Right lung (tissue), 5 donors: Measurements from ENCODE around the gene LATS2. TPM values are rescaled to one million over a fixed set of nuclear protein-coding genes. Genes with fewer than 3 reads are reported as not detected.
A peak's percentile ranks its signal among the peaks of the same experiment; 100 is the strongest.
"Not testable (repeated sequence)": the region's sequence is repeated elsewhere in the genome, so short reads cannot be mapped to it uniquely, and the experiment has no call there.

Experiments
- DNase-seq, 2 donors: peaks; one replicate each; pipeline ENCODE4 v3.0.0-alpha.2; 2013
- polyA plus RNA-seq, 5 donors: library from polyadenylated mRNA; unstranded; fragments of 120-200 nt; gene quantifications; one replicate each; pipeline versions ENCODE4 v1.2.1 to v1.2.3, GENCODE V29; 2013; ENCODE audit warnings: inconsistent platforms in 1 of 5, low replicate concordance in 1 of 5; ENCODE audit not compliant: insufficient read length in 5 of 5, insufficient read depth in 1 of 5

LATS2 gene
- polyA plus RNA-seq, 5 donors, result 12.1 to 17.6 (median 15.0) TPM

DNA sequence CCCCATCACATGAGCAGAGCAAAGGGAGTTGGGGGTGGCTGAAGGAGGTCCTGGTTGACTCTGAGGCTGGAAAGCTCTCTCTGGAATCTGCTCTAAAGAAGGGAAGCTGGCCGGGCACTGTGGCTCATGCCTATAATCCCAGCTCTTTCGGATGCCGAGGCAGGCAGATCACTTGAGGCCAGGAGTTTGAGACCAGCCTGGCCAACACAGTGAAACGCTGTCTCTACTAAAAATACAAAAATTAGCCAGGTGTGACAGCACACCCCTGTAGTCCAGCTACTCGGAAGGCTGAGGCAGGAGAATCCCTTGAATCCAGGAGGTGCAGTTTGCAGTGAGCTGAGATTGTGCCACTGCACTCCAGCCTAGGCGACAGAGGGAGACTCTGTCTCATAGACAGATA lies 11.7 kb downstream of the LATS2 start:
- DNase-seq, result not testable (repeated sequence)

DNA sequence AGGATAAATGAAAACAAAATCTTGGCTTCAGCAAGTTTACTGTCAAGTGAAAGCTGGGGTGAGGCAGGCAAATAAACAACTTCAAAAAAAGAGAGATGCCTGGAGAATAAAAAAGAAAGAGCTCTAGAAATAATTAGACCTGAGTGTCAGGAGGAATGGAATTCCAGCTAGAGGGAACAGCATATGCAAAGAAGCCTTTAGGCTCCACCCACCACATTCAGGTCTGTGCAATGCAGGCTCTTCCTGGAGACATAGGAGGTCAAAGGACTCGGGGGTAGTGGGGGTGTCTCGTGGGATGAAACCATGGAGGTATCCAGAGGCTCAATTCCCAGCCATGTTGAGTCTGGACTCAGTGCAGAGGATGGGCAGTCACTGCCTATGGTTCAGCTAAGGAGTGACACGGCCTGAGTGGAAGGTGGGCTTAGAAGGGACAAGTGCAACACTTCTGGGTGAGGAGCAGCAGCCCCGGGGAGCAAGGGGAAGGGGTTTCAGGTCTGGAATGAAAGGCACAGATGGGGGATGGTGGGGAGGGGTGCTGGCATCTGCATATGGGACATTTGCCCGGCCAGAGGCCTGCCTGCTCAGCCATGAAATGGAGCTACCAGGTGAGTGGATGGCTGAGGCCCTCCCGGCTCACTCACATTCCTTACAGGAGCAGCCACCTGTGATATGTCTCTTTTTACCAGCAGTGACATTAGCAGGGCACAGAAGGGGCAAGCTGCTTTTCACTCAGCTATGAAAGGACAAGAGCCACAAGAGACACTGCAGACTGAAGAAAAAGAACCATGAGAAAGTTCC lies 12.3 kb downstream of the LATS2 start:
- DNase-seq, result no peak

DNA sequence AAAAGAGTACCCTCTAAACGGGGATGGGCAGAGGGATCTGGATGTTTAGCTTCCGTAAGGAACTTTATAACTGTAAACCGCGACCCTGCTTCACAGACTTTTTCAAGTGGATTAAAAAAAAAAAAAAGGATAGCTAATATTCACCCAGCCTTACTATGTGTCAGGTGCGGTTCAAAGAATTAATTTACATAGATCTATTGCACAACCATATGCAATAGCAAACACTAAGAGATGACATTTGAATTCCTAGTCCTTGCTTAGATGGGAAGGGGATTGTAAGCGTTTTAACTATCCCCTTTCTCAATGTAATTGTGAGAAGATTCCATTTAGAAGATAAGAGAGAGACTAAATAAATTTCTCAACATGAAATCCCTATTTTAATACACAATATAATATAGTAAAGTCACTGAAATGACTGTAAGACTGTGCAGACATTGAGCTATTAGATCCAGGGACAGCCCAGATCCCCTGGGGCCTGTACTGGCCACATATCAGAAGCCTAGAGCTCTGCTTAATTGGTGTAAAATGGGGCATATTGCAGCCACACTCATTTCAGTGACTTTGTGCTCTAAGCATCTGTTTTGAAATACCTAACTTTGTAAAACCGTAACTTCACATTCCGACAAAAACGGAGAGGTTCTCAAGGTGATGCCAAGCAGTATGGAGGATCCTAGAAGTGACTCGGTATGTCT lies 13.6 kb downstream of the LATS2 start:
- DNase-seq, result no peak

DNA sequence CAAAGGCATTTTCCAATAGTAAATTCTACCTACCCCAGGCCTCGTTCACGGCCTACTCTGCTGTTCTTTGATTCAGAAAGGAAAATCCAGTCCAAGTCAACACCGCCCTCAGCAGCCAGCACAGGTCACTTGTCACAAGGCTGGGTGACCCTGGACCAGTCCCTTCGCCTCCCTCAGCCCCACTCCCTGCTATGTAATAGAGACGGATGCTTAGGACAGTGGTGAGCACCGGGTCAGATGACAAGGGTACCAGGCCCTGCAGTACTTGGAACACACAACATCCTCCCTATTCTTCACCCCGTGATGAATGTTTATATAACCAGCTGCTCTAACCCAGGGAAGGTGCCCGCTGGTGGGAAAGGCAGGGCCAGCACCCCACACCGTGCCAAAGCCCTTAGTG lies 14.3 kb downstream of the LATS2 start:
- DNase-seq, result no peak

DNA sequence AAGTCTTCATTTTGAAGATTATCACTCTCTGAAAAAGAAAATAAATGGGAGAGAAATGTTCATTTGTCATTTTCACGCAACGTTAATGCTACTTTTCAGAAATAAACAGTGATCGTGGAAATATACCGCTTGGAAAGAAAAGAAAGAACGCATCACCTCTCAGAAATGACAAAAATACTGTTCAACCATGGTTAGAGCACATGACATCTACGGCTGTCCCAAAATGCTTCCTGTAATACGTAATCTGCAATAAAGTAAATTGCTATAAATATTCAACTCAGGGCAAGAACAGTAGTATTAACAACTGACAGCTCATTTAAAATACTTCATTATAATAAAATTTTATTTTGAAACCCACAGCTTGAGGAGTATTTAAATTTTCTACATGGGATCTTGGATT lies 15.2 kb downstream of the LATS2 start:
- DNase-seq, result no peak

DNA sequence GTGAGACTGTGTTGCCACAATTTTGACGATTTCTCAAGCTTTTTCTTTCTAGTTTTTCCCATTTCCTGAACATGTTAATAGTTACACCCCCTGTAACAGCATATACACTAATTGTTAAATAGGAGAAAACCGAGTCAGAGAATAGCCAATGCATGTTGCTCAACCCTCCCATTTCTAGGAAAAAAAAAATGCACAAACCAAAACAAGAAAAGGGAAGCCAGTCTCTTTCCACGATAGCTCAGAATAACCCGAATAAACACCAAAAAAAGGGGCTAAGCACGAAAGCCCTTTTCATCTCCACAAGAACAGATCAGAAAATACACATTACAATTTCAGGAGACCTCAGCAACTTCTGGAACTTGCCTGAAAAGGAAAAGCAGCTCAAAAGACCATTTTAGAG lies 16.3 kb downstream of the LATS2 start:
- DNase-seq, result no peak

DNA sequence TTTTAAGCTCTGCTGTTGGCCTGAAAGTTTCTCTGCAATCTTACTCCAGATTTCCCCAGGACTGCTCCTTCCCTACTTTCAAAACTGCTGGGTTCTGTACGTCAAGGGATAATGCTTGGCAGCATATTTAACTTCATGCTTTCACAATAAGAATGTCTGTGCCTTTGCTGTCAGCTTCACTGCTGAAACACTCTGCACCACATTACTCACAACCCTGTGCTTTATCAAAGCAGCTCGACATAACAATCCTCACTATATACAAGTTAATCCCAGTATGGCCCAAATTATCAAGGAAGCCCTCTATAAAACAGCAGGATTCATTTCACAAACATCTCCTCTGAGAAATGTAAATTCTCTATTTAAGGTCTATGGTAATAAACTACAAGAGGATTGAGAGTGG lies 17.5 kb downstream of the LATS2 start:
- DNase-seq, result no peak

DNA sequence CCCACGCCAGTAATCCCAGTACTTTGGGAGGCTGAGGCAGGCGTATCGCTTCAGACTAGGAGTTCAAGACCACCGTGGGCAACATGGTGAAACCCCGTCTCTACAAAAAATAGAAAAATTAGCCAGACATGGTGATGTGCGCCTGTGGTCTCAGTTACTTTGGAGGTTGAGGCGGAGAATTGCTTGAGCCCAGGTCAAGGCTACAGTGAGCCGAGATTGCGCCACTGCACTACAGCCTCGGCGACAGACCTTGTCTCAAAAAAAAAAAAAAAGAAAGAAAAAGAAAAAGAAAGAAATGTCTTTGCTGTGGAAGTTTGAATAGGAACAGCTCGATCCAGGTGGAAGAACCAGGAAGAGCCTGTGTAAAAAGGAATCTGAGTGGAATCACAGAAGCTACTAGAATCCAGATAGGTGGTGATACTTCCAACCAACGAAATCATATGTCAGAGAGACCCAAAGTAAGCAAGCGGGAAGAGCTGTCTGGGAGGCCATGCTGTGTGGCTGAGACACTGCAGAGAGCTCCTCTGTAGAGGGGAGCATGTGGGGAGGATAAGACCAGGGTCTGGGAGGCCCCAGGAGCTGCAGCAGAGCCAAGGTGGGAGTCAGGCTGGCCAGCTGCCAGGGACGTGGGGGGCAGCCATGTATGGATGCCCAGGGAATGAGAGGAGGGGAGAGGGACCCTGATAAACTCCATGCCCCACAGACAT lies 21.1 kb downstream of the LATS2 start:
- DNase-seq, result no peak

DNA sequence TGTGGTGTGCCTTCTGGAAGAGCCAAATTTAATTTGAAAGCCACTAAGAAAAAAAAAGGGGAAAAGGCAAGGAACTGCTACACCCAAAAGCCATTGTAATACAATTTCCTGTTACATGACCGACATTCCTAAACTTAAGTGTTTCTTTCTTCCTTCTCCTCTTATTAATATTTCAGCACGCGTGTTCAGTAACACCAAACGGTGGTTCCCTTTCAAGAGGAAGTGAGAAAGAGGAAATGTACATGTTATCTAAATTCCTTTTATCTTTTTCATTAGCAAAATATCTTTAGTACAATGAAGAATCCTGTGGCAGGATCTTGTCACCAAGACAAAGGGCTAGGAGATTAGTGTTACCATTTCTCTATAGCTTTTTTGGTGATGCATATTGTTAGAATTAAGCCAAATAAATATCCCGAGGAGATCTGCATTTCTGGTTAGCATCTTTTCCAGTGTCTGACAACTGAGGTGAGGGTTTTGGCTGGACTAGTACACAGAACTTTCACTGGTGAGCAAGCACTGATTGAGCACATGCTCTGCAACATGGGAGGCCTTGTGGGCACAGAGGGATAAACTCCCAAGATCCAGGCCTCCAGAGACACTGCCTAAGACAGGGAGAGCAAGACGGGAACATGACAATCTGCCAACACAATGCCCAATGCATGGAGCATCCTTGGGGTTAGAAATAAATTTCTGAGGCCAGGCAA lies 22.1 kb downstream of the LATS2 start:
- DNase-seq, result no peak

DNA sequence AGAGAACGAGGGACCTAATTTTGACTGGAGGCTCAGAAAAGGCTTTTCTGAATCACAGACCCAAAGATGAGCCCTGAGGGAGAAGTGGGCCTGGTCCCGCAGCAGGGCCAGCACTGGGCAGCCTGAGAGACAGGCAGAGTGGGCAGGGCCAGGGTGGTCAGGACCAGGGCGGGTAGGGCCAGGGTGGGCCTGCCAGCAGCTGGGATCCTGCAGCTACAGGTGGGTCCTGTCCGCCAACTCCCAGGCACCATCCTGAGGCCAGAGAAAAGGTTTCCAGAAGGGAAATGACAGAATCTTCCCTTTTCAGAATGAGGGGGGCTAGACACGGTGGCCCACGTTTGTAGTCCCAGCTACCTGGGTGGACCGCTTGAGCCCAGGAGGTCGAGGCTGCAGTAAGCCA lies 23.7 kb downstream of the LATS2 start:
- no peak for DNase-seq

DNA sequence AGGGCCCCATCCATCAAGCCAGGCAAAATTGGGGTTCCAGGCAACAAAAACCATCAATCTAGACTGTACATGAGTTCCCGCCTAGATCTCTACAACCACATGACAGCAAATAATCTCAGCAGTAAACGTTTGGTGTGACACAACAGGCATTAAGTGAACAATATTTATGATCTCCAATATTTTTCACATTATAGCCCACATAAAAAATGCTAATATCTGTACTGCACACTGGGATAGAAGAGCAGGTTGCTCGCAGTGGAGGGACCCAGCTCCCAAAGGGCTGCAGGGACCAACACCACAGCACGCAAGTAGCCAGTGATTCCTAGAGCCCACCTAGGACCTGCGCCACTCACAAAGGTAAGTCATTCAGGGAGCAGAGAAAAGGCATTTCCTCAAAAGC lies 25.9 kb downstream of the LATS2 start:
- no peak for DNase-seq

DNA sequence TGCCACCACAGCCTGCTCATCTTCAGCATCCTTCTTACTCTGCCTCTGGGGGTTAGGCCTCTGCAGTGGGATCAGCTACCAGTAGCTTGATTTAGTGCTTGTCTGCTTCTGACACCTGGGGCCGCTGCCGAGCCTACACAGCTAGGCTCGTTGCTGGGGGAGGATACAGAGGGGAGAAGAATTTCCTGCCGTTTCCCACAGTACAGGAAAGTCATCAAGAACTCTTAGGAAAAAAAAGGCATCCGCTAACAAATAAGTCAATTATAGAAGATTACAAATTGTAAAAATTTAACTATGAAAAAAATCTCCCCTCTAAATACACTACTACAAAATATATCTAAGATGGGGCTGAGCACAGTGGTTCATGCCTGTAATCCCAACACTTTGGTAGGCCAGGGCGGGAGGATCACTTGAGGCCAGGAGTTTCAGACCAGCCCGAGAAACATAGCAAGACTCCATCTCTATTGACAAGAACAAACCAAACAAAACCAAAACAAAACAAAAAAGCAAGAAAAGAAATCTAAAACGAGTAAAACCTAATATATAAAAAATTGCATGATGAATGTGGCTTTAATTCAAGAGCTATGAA lies 26.7 kb downstream of the LATS2 start:
- no peak for DNase-seq

DNA sequence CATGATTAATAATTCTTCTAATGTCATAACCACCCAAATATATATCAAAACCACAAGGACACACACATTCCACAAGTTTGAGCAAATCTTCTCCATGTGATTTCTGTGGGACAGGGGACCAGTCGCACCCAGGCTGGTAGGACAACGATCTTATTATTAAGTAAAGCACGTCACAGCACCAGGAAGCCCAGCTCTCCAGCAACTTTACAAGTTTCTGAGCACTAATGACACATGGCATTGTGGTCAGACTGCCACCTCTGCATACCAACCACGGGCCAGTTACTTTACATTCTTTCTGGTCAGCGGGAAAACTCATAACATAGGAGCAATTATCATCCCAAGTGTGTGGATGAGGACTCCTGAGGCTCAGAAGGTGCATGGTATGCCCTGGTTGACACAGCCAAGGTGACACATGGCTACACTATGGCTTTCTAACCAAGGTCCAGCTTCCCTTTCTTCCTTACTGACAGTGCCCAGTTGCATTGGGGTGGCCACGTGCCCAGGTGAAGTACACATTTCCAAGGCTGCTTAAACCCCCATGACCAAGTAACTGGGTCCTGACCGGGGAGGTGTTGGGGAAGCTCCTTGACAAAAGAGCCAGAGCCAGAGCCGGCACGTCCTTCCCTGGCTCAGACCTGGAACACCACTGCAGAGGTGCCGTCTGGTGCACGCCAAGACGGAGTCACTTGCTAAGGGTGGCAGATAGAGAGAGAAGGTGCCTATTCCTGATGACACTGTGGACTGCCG lies 27.4 kb downstream of the LATS2 start:
- no peak for DNase-seq

DNA sequence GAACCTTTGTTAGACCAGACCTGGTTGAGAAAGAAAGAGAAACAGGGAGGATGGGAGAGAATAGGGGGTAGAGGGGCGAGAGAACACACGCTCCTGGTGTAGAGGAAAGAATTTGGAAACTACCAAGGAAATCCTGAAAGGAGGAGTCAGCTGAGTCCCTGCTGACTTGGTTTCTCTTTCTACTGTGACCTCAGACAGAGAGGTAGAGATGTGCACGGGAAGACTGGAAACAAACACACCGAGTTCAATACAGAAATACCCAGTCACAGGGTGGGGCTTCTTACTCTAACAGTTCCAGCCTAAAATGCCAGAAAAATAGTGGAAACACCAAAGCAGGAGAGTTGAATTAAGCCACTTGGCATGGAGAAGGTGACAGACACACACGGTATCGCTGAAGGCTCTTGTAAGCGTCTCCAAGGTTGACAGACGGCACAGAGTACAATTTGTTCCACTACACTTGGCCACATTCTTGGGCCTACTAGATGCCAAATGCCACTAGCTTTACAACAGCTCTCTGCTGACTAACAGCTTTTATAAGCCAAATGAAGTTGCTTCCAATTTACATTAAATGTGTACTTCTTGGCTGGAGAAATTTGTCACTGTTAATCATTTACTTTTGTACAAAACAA lies 28.1 kb downstream of the LATS2 start:
- DNase-seq, result peak in 1 of 2 donors; percentile 25

DNA sequence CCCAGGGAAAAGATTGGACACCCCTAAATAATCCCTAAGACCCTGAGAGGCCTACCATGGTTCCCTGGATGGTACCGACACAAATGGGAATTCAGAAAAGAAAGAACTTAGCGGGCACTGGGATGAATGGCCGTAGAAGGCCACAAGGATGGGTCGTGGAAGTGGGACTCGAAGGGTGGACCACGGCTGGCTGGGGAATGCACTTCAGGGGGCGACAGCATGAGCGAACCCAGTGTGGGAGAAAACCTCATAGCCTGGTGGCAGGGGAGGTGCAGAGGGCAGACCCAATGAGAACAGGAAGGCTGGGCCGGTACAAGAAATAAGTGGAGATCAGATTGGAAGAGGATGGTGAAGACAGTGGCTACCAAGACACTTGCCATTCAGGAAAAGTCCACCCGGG lies 28.7 kb downstream of the LATS2 start:
- DNase-seq, result no peak

DNA sequence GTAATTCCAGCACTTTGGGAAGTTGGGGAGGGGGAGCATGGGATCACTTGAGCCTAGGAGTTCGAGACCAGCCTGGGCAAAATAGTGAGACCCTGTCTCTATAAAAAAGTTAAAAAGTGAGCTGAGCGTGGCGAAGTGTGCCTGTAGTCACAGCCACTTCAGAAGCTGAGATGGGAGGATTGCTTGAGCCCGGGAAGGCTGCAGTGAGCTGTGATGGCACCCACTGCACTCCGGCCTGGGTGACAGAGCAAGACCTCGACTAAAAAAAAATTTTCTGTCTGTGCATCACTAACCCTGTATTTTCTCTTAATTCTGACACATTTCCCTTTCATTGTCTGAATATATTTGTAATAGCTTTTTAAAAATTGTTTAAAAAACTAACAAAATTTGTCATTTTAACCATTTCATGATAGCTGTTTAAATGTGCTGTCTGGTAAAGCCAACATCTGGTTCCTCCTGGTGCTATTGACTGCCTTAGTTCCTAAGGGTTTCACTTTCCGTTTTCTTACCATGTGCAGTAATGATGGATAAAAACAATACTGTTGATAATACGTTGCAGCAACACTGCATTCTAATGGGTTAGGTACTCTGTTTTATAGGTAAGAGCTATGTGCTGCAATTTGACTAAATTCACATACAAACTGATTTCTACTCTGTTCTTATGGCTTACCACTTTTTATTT lies 29.7 kb downstream of the LATS2 start:
- no peak for DNase-seq

DNA sequence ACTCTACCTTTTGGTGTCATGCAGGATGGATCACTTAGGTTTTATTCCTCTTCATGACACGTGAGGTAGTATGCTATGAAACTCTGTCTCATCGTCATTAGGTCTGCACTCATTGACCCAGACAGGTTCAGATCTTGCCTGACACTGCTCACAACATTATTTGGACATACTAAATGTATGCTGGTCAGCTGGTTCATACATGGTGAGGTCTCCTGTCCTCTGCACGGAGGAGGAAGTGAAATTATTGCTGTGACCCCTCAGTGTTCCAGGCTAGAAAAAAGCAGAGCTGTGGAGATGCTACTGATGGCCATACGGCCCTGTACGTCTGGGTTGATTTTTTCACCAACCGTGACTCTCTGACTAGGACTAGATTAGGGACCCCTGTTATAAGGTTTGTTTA lies 35.8 kb downstream of the LATS2 start:
- no peak for DNase-seq

DNA sequence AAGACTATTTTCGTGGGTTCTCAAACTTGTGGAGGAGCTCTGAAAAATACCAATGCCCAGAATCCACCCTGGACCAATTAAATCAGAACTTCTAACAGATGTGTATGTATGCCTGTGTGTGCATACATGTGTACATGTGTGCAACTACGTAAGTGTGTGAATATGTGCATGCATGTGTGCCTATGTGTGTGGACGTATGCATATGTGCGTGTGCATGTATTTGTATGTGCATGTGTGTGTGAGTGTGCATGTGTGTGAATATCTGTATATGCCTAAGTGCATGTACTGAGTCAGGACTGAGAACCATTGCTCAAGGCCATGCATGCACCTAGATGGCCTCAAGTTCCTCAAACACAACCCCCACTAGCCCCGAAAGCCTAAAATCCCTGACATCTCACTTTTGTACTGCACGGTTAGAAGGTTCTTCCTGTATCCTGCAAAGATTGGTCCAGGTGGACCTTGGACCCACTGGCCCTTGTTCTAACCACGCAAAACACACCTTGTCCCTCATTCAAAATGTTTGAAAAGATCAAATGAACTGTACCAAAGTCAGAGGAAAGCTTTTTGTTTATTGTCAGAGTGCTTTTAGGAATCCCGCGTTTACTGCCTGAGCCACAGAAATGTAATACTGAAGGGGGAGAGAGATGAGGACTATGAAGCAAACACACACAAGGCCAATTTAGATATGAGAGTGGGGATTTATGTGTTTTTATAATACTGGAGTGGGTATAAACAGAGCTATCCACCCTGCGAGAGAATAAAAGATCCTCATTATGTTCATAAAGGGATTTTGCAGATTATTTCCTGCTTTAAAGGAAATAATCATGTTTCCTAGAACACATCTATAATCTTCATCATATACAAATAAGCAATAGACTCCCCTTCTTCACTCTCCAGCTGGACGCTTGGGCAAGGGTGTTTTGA lies 39.1 kb downstream of the LATS2 start:
- DNase-seq, result no peak

DNA sequence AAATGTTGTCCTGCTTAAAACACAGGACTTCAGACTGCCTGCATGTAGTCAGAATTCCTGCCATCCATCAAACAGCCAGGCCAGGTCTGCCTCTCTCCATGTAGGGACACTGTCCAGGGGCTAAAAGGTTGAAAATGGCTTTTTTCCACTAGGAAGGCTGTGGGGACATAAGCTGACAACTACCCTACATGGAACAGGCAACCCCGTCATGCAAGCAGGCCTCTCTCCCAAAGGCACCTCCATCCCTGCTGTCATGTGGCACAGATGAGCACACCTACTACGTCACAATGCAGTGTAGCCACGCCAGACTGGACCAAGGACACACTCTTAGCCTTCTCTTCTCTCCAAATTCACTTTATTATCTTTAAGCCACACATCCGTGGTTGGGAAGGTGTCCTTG lies 40.8 kb downstream of the LATS2 start:
- no peak for DNase-seq
